ENCODE measurements around the gene SPATA13.

- TF ChIP-seq CTCF (conservative IDR thresholded peaks at IDR 0.05 in 1 of 2, IDR thresholded peaks at IDR 0.05 in 1 of 2; ENCODE audit: low read depth in 1 of 2, low read length in 2 of 2) = no peak
- TF ChIP-seq EZH2 (IDR thresholded peaks at IDR 0.05; ENCODE audit: low read length, missing control alignments) = no peak
These were observed 82.8 kb downstream of the SPATA13 start for GRCh38 chr13:24243302-24243701.

Data from fibroblast of lung (primary cell).